Fibroblast of lung (primary cell): ENCODE data around the gene ALKBH8. TPM values are rescaled to one million over a fixed set of nuclear protein-coding genes. Genes with fewer than 3 reads are reported as not detected.
A peak's percentile ranks its signal among the peaks of the same experiment; 100 is the strongest.
"Not testable (repeated sequence)": the region's sequence is repeated elsewhere in the genome, so short reads cannot be mapped to it uniquely, and the experiment has no call there.

Experiments
- DNase-seq, 2 donors: peaks; one replicate each; pipeline versions ENCODE4 v3.0.0 to v3.0.0-alpha.2; 2010; ENCODE audit warnings: low read depth in 2 of 2
- H2AFZ ChIP-seq: 2 replicates; pipeline ENCODE4 v1.5.1; 2012; ENCODE audit warnings: low read length, control low read depth, inconsistent platforms
- H3K27ac ChIP-seq: 2 replicates; pipeline ENCODE4 v1.5.1; 2011; ENCODE audit warnings: low read length, control low read depth; ENCODE audit not compliant: insufficient read depth
- H3K27me3 ChIP-seq: 2 replicates; pipeline ENCODE4 v1.5.1; 2011; ENCODE audit warnings: mild to moderate bottlenecking, low read length; ENCODE audit not compliant: control insufficient read depth, insufficient read depth
- H3K36me3 ChIP-seq: 2 replicates; pipeline ENCODE4 v1.5.1; 2011; ENCODE audit warnings: low read length; ENCODE audit not compliant: control insufficient read depth, insufficient read depth
- H3K4me1 ChIP-seq: 2 replicates; pipeline ENCODE4 v1.5.1; 2011; ENCODE audit warnings: low read length; ENCODE audit not compliant: control insufficient read depth, insufficient read depth; ENCODE audit errors: extremely low read depth
- H3K4me2 ChIP-seq: 2 replicates; pipeline ENCODE4 v1.5.1; 2011; ENCODE audit warnings: low read length, control low read depth; ENCODE audit not compliant: insufficient read depth; ENCODE audit errors: extremely low read depth
- H3K4me3 ChIP-seq, 4 experiments: fragments of 200-600 bp in 1 of 4; sonication (generic) in 1 of 4; replicated peaks in 1 of 4; 2 replicates each; pipeline ENCODE4 v1.5.1; 2011 to 2016; ENCODE audit warnings: low read length in 4 of 4, low read depth in 3 of 4, mild to moderate bottlenecking in 3 of 4, control low read depth in 2 of 4, inconsistent platforms in 1 of 4, mixed read lengths in 1 of 4; ENCODE audit not compliant: insufficient read depth in 1 of 4; ENCODE audit errors: control extremely low read depth in 1 of 4
- H3K79me2 ChIP-seq: 2 replicates; pipeline ENCODE4 v1.5.1; 2012; ENCODE audit warnings: mild to moderate bottlenecking, low read length, inconsistent platforms; ENCODE audit not compliant: control insufficient read depth, insufficient read depth
- H3K9ac ChIP-seq: 2 replicates; pipeline ENCODE4 v1.5.1; 2011; ENCODE audit warnings: mild to moderate bottlenecking, low read length, control low read depth; ENCODE audit not compliant: insufficient read depth
- H3K9me3 ChIP-seq: 2 replicates; pipeline ENCODE4 v1.5.1; 2012; ENCODE audit warnings: low read depth, low read length; ENCODE audit not compliant: control insufficient read depth, insufficient read depth
- H4K20me1 ChIP-seq: 2 replicates; pipeline ENCODE4 v1.5.1; 2011; ENCODE audit warnings: low read length; ENCODE audit not compliant: control insufficient read depth, insufficient read depth; ENCODE audit errors: extremely low read depth
- CTCF ChIP-seq, 2 donors: IDR thresholded peaks in 1 of 2; conservative IDR thresholded peaks in 1 of 2; 1 replicate in 1 of 2; 2 replicates in 1 of 2; pipeline ENCODE4 v1.5.1; 2011 to 2012; ENCODE audit warnings: low read length in 2 of 2, control low read depth in 1 of 2, inconsistent platforms in 1 of 2, low read depth in 1 of 2, mild to moderate bottlenecking in 1 of 2
- EZH2 ChIP-seq: IDR thresholded peaks from 2 replicates; pipeline ENCODE4 v1.5.1; 2012; ENCODE audit warnings: low read length, control low read depth, mild to moderate bottlenecking; ENCODE audit errors: missing control alignments
- polyA plus RNA-seq, 2 donors: library from polyadenylated mRNA; depleted of rRNA in 1 of 2; stranded (reverse) in 1 of 2; unstranded in 1 of 2; fragments of >200 nt; gene quantifications; 2 replicates each; pipeline ENCODE4 v1.2.1, GENCODE V29; 2011 to 2012; ENCODE audit warnings: missing spikeins in 1 of 2
- total RNA-seq: library from RNA; depleted of rRNA; stranded (reverse); fragments of >200 nt; gene quantifications from 2 replicates; pipeline ENCODE4 v1.2.1, GENCODE V29; 2014

Gene ALKBH8
- total and polyA plus RNA-seq, 2 donors (not counting 1 experiment from before 2014, with no cell fraction given) = 8.6 to 11.7 TPM

- no peaks in the 10 kb centered on the region for H4K20me1 ChIP-seq
- H3K79me2 ChIP-seq = no peaks in the 10 kb centered on the region
- H3K4me2 ChIP-seq = no peak overlapping the region
- H3K9me3 ChIP-seq = no peaks in the 10 kb centered on the region
- H3K9ac ChIP-seq = no peak overlapping the region
- H3K27ac ChIP-seq = no peak overlapping the region
- DNase-seq = no peak
- no peak overlapping the region for H3K4me3 ChIP-seq
- no peaks in the 10 kb centered on the region for H3K36me3 ChIP-seq
- no peaks in the 10 kb centered on the region for H3K27me3 ChIP-seq
- H2AFZ ChIP-seq = no peak overlapping the region
- H3K4me1 ChIP-seq = no peaks in the 10 kb centered on the region
- no peak for TF ChIP-seq CTCF (conservative IDR thresholded peaks at IDR 0.05 in 1 of 2, IDR thresholded peaks at IDR 0.05 in 1 of 2; ENCODE audit: low read depth in 1 of 2, low read length in 2 of 2)
- TF ChIP-seq EZH2 = no peak
Observed at GRCh38 chr11:107577346-107577711, 11.8 kb upstream of the ALKBH8 start.

DNA sequence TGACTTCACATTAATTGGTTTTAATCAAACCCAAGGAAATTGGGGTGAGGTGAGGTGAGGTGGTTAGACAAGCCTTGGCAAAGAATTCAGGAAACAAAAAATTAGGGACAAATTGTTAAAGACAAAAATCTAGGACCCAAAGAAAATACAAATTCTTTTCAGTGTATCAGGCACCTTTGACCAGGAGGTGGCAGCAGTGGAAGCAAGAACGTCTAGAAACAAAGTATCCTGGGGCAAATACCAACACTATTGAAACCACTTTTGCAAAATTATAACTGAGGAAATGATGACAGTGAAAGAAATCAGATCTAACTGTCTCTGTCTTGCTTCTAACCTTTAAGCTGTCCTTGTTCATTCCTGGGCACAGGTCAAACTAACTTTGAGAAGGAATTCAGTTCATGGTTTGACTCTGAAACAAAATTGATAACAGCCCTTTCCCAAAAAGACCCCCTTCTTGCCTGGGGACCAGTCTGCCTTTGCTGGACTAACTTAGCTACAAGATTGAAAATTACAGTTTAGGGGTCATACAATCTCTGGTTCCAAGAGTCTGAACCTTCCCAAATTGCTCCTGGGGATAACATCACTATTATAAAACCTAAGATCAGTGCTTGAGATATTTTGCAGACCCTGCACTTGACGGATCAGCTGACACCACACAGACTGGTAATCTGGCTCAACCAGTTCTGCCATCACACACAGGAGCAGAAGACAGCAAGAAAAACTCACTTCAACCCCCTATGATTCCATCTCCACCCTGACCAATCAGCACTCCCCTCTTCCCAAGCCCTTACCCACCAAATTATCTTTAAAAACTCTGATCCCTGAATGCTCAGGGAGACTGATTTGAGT, 11.2 kb upstream of the ALKBH8 start:
- DNase-seq = peak; percentile 23 to 65
- H3K4me1 ChIP-seq, H4K20me1 ChIP-seq, H3K79me2 ChIP-seq, H3K4me2 ChIP-seq, H3K4me3 ChIP-seq, H3K36me3 ChIP-seq, H3K27me3 ChIP-seq, H3K9me3 ChIP-seq, H3K9ac ChIP-seq, H2AFZ ChIP-seq, H3K27ac ChIP-seq: not testable (repeated sequence)
- peak; percentile 74 to 75 for TF ChIP-seq CTCF (conservative IDR thresholded peaks at IDR 0.05 in 1 of 2, IDR thresholded peaks at IDR 0.05 in 1 of 2; ENCODE audit: low read depth in 1 of 2, low read length in 2 of 2)

DNA sequence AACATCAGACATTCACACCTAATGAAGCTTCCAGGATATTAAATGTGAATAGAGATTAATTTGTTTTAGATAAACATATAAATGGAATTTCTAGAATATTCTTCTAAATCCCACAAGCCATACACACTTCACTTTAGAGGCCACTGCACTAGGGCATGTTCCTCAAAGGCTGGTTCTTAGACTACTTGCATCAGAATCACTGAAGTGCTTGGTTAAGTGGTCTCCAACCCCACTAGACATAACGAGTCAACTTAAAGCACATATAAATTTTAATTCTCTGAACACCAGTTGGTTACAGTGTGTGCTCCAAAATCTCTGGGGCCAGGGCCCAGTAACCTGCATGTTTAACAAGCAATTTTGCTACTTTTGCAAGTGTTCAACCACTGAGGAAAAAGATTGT, 7.9 kb upstream of the ALKBH8 start:
- H3K9me3 ChIP-seq = no peaks in the 10 kb centered on the region
- H3K4me1 ChIP-seq = no peaks in the 10 kb centered on the region
- no peaks in the 10 kb centered on the region for H3K79me2 ChIP-seq
- DNase-seq = no peak
- no peaks in the 10 kb centered on the region for H3K27me3 ChIP-seq
- H3K4me2 ChIP-seq = no peak overlapping the region
- H4K20me1 ChIP-seq = no peaks in the 10 kb centered on the region
- H3K9ac ChIP-seq = no peak overlapping the region
- TF ChIP-seq CTCF (conservative IDR thresholded peaks at IDR 0.05 in 1 of 2, IDR thresholded peaks at IDR 0.05 in 1 of 2; ENCODE audit: low read depth in 1 of 2, low read length in 2 of 2) = no peak
- no peak for TF ChIP-seq EZH2
- no peak overlapping the region for H3K27ac ChIP-seq
- H2AFZ ChIP-seq = no peak overlapping the region
- H3K36me3 ChIP-seq = no peaks in the 10 kb centered on the region
- no peak overlapping the region for H3K4me3 ChIP-seq
